A673 (cell line): ENCODE measurements around the gene C2orf66.

Experiments used
- CTCF ChIP-seq: fragments of 300-800, 200-600 bp; sonication (generic); conservative IDR thresholded peaks from 2 replicates; pipeline ENCODE4 v1.5.1; 2017; ENCODE audit warnings: low read depth, mild to moderate bottlenecking, antibody characterized with exemption, low read length, moderate library complexity, mixed read lengths
- EZH2 ChIP-seq: fragments of 200-600 bp; sonication (generic); IDR thresholded peaks from 2 replicates; pipeline ENCODE4 v1.6.1; 2017; ENCODE audit warnings: borderline replicate concordance, low read depth, mild to moderate bottlenecking, mixed read lengths, antibody characterized with exemption, low read length; ENCODE audit not compliant: poor library complexity, severe bottlenecking

- TF ChIP-seq CTCF (no peak), EZH2 (no peak)
These were observed 21.5 kb upstream of the C2orf66 start for GRCh38 chr2:196830701-196831100.
